Neural cell (in vitro differentiated cells): Measurements from ENCODE around the gene COPS6.

Experiments
- CTCF ChIP-seq: fragments of 450-650 bp; IDR thresholded peaks from 2 replicates; pipeline ENCODE4 v1.5.1; 2014; ENCODE audit warnings: antibody characterized with exemption, mild to moderate bottlenecking, moderate library complexity; ENCODE audit not compliant: poor library complexity, severe bottlenecking
- EZH2 ChIP-seq: fragments of 200-600, 300-800 bp; shearing (Covaris generic), sonication (generic); IDR thresholded peaks from 2 replicates; pipeline ENCODE4 v1.6.1; 2014; ENCODE audit warnings: antibody characterized with exemption, low read length, borderline replicate concordance, mild to moderate bottlenecking; ENCODE audit not compliant: insufficient read depth, poor library complexity, severe bottlenecking
- MXI1 ChIP-seq: fragments of 450-650 bp; conservative IDR thresholded peaks from 2 replicates; pipeline ENCODE4 v1.6.1; 2014; ENCODE audit warnings: antibody characterized with exemption, mild to moderate bottlenecking; ENCODE audit not compliant: poor library complexity, severe bottlenecking
- RAD21 ChIP-seq: fragments of 450-650 bp; conservative IDR thresholded peaks from 2 replicates; pipeline ENCODE4 v1.6.1; 2014; ENCODE audit warnings: antibody characterized with exemption, mild to moderate bottlenecking, moderate library complexity
- TAF1 ChIP-seq: IDR thresholded peaks from 2 replicates; pipeline ENCODE4 v1.6.1; 2012; ENCODE audit warnings: low read depth

- TF ChIP-seq CTCF (no peak), RAD21 (no peak), TAF1 (no peak), EZH2 (no peak), MXI1 (no peak)
Observed at GRCh38 chr7:100128637-100128963, 39.8 kb downstream of the COPS6 start.
